Trophoblast cell (in vitro differentiated cells and primary cell): ENCODE results near the gene TDO2.

Experiments
- DNase-seq, 2 donors: peaks; one replicate each; pipeline ENCODE4 v3.0.0-alpha.2; 2016
- H2AFZ ChIP-seq: 2 replicates; pipeline ENCODE4 v1.6.1; 2013; ENCODE audit warnings: low read length, moderate library complexity, mild to moderate bottlenecking; ENCODE audit not compliant: insufficient read depth, poor library complexity
- H2AK5ac ChIP-seq: 2 replicates; pipeline ENCODE4 v1.6.1; 2013; ENCODE audit warnings: mild to moderate bottlenecking, low read length
- H2BK120ac ChIP-seq: 2 replicates; pipeline ENCODE4 v1.6.1; 2013; ENCODE audit warnings: low read length, mild to moderate bottlenecking, moderate library complexity; ENCODE audit not compliant: insufficient read depth, poor library complexity
- H2BK12ac ChIP-seq: 2 replicates; pipeline ENCODE4 v1.6.1; 2013; ENCODE audit warnings: mild to moderate bottlenecking, low read length, moderate library complexity
- H2BK5ac ChIP-seq: 2 replicates; pipeline ENCODE4 v1.6.1; 2013; ENCODE audit warnings: low read length, low read depth, moderate library complexity, mild to moderate bottlenecking; ENCODE audit not compliant: poor library complexity
- H3K14ac ChIP-seq: 2 replicates; pipeline ENCODE4 v1.6.1; 2013; ENCODE audit warnings: mild to moderate bottlenecking, low read length
- H3K18ac ChIP-seq: 2 replicates; pipeline ENCODE4 v1.6.1; 2013; ENCODE audit warnings: mild to moderate bottlenecking, low read length
- H3K23ac ChIP-seq: 2 replicates; pipeline ENCODE4 v1.6.1; 2013; ENCODE audit warnings: low read length
- H3K27ac ChIP-seq: 2 replicates; pipeline ENCODE4 v1.5.1; 2013; ENCODE audit warnings: low read depth, mild to moderate bottlenecking, inconsistent platforms, low read length, moderate library complexity
- H3K27me3 ChIP-seq: 2 replicates; pipeline ENCODE4 v1.6.1; 2013; ENCODE audit warnings: inconsistent platforms, mild to moderate bottlenecking, low read length, moderate library complexity; ENCODE audit not compliant: insufficient read depth
- H3K36me3 ChIP-seq, 2 experiments: 1 replicate in 1 of 2; 2 replicates in 1 of 2; pipeline ENCODE4 v1.6.1; 2013; ENCODE audit warnings: low read length in 2 of 2, mild to moderate bottlenecking in 2 of 2, moderate library complexity in 1 of 2; ENCODE audit not compliant: insufficient read depth in 2 of 2, control insufficient read depth in 1 of 2
- H3K4ac ChIP-seq: 2 replicates; pipeline ENCODE4 v1.6.1; 2013; ENCODE audit warnings: low read depth, mild to moderate bottlenecking, low read length, moderate library complexity
- H3K4me1 ChIP-seq, 2 experiments: 1 replicate in 1 of 2; 2 replicates in 1 of 2; pipeline ENCODE4 v1.6.1; 2013; ENCODE audit warnings: low read length in 2 of 2, mild to moderate bottlenecking in 2 of 2, moderate library complexity in 1 of 2; ENCODE audit not compliant: insufficient read depth in 2 of 2, control insufficient read depth in 1 of 2
- H3K4me2 ChIP-seq: 2 replicates; pipeline ENCODE4 v1.6.1; 2013; ENCODE audit warnings: inconsistent platforms, mild to moderate bottlenecking, low read length, moderate library complexity
- H3K4me3 ChIP-seq: 2 replicates; pipeline ENCODE4 v1.5.1; 2013; ENCODE audit warnings: mild to moderate bottlenecking, low read depth, low read length, inconsistent platforms
- H3K79me1 ChIP-seq: one replicate; pipeline ENCODE4 v1.6.1; 2013; ENCODE audit warnings: low read length
- H3K79me2 ChIP-seq: 2 replicates; pipeline ENCODE4 v1.6.1; 2013; ENCODE audit warnings: low read length, mild to moderate bottlenecking; ENCODE audit not compliant: control insufficient read depth, insufficient read depth, poor library complexity
- H3K9ac ChIP-seq: 2 replicates; pipeline ENCODE4 v1.6.1; 2013; ENCODE audit warnings: mild to moderate bottlenecking, low read length
- H3K9me3 ChIP-seq: 2 replicates; pipeline ENCODE4 v1.6.1; 2013; ENCODE audit warnings: low read depth, mild to moderate bottlenecking, control low read depth, inconsistent platforms, low read length; ENCODE audit not compliant: insufficient read depth
- H4K12ac ChIP-seq: 2 replicates; pipeline ENCODE4 v1.6.1; 2013; ENCODE audit warnings: low read depth, mild to moderate bottlenecking, low read length, moderate library complexity
- H4K8ac ChIP-seq: 2 replicates; pipeline ENCODE4 v1.6.1; 2013; ENCODE audit warnings: low read depth, mild to moderate bottlenecking, low read length, moderate library complexity
- H4K91ac ChIP-seq: one replicate; pipeline ENCODE4 v1.6.1; 2013; ENCODE audit warnings: low read depth, mild to moderate bottlenecking, low read length, moderate library complexity
- WGBS: extraction: QIAGEN DNeasy Blood & Tissue Kit; methylation state at CpG from one replicate; pipeline ENCODE4 v1.1.7; 2013; ENCODE audit warnings: missing lambda C conversion rate; ENCODE audit not compliant: insufficient read length, insufficient coverage; ENCODE audit errors: extremely low coverage; 5-methylcytosine and 5-hydroxymethylcytosine counted together

The TDO2 gene

GRCh38 chr4:155950461-155950860 is 47.0 kb downstream of the TDO2 start:
- H3K23ac ChIP-seq = no peak overlapping the region
- H2BK120ac ChIP-seq = no peak overlapping the region
- no peak overlapping the region for H3K4me2 ChIP-seq
- no peak overlapping the region for H3K4ac ChIP-seq
- no peaks in the 10 kb centered on the region for H3K4me1 ChIP-seq
- no peaks in the 10 kb centered on the region for H3K27me3 ChIP-seq
- no peak overlapping the region for H2BK12ac ChIP-seq
- H2AFZ ChIP-seq = no peak overlapping the region
- DNase-seq = no peak
- H3K79me2 ChIP-seq = peaks cover 7% of the 10 kb centered on the region
- no peak overlapping the region for H3K14ac ChIP-seq
- H4K8ac ChIP-seq = no peak overlapping the region
- H4K12ac ChIP-seq = no peak overlapping the region
- no peak overlapping the region for H3K9ac ChIP-seq
- H4K91ac ChIP-seq = no peak overlapping the region
- no peak overlapping the region for H2BK5ac ChIP-seq
- H3K4me3 ChIP-seq = no peak overlapping the region
- no peak overlapping the region for H2AK5ac ChIP-seq
- no peak overlapping the region for H3K18ac ChIP-seq
- no peaks in the 10 kb centered on the region for H3K9me3 ChIP-seq
- no CpG with 5 or more reads among the region's 6 CpGs for WGBS
- H3K27ac ChIP-seq = no peak overlapping the region
- H3K79me1 ChIP-seq = peaks cover 9% of the 10 kb centered on the region
- H3K36me3 ChIP-seq = no peaks in the 10 kb centered on the region

DNA sequence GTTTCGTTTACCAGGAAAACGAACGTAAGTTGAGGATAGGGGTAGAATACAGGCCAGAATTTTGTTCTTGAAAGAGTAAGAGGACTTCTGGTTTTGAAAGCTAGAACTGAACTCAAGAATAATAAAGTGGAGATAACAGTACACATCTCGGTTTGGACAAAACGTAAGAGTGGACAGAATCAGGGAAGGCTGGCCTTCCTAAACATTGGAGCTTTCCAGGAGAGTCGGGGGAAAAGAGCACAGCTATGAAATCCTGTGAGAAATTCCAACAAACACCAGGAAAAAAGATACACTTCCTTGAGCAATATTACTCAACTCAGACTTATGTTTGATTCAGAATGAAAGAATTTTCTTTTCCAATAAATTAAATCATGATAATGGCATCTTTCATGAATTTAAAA is 49.0 kb downstream of the TDO2 start:
- H3K4ac ChIP-seq = no peak overlapping the region
- H2BK12ac ChIP-seq = no peak overlapping the region
- H2BK120ac ChIP-seq = no peak overlapping the region
- peak in 1 of 2 donors; percentile 33 for DNase-seq
- no peak overlapping the region for H3K27ac ChIP-seq
- H3K36me3 ChIP-seq = no peaks in the 10 kb centered on the region
- H2AK5ac ChIP-seq = no peak overlapping the region
- no peak overlapping the region for H4K12ac ChIP-seq
- H4K91ac ChIP-seq = no peak overlapping the region
- no peak overlapping the region for H3K4me2 ChIP-seq
- H3K23ac ChIP-seq = no peak overlapping the region
- H3K79me1 ChIP-seq = peaks cover 9% of the 10 kb centered on the region
- H4K8ac ChIP-seq = no peak overlapping the region
- H3K27me3 ChIP-seq = no peaks in the 10 kb centered on the region
- no CpG with 5 or more reads among the region's 6 CpGs for WGBS
- no peaks in the 10 kb centered on the region for H3K4me1 ChIP-seq
- no peak overlapping the region for H2BK5ac ChIP-seq
- H3K9me3 ChIP-seq = no peaks in the 10 kb centered on the region
- no peak overlapping the region for H3K18ac ChIP-seq
- no peak overlapping the region for H3K9ac ChIP-seq
- H3K4me3 ChIP-seq = no peak overlapping the region
- H2AFZ ChIP-seq = no peak overlapping the region
- peaks cover 7% of the 10 kb centered on the region for H3K79me2 ChIP-seq
- no peak overlapping the region for H3K14ac ChIP-seq

DNA sequence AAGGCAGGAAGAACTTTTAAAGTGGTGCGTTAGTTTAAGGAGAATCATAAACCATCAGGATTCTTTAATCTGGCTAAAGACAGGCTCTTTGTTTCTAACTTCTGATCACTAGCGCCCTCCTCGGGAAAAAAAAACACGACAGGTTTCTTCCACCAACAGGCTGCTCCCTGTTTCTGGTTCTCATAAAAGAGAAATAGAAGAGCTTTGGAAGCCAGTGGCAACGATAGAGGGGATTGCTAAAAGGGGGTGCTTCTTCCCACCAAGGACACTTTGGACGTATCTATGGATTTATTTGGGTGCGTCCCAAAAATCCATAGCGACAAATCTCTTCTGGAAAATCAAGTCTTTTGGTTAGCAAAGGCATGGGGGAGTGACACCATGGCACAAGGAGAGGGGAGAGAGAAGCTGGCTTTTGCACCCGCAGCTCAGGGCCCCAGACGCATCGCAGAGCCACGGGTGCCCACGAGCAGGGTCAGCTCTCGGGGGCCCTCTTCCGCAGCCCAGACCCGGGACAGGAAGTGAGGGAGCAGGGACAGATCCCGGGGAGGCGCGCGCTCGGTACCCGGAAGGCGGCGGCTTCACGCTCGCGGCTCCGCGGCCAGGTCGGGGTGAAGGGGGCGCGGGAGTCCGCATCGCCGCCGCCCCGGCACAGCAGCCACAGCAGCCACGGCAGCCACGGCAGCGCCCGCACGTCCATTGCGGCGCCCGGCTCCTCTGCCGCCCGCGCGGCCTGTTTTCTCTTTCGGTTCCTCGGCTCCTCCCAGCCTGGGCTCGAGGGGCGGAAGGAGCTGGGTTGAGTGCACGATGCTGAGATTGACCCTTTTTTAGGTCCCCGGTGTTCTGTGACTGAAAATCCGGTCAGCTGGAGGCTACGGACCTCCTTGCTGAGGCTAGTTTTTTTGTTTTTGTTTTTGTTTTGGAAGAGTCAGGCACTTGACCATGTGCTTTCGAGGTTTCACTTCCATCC is 49.9 kb downstream of the TDO2 start, which contains the start of gene CTSO:
CTSO (minus strand) TSS at position 716 of the 967 bp plus-strand sequence; CDS start at position 697, 19 bp downstream.
- Histone ChIP-seq H3K27me3 (no peaks in the 10 kb centered on the region), H2BK5ac (peak within 1 kb of the TSS; percentile 95), H3K4me1 (no peaks in the 10 kb centered on the region), H2AFZ (peak within 1 kb of the TSS; percentile 100), H3K23ac (no peak within 1 kb of the TSS), H3K79me1 (peaks cover 9% of the 10 kb centered on the region), H3K79me2 (peaks cover 7% of the 10 kb centered on the region), H3K4me3 (peak within 1 kb of the TSS; percentile 86), H3K9me3 (no peaks in the 10 kb centered on the region), H3K4me2 (peak within 1 kb of the TSS; percentile 84), H2AK5ac (no peak within 1 kb of the TSS), H4K91ac (peak within 1 kb of the TSS; percentile 100), H4K8ac (peak within 1 kb of the TSS; percentile 100), H3K27ac (peak within 1 kb of the TSS; percentile 54), H3K18ac (peak within 1 kb of the TSS; percentile 99), H3K4ac (peak within 1 kb of the TSS; percentile 98), H3K9ac (peak within 1 kb of the TSS; percentile 92), H2BK120ac (peak within 1 kb of the TSS; percentile 98), H3K14ac (peak within 1 kb of the TSS; percentile 100), H4K12ac (peak within 1 kb of the TSS; percentile 100), H2BK12ac (peak within 1 kb of the TSS; percentile 52), H3K36me3 (no peaks in the 10 kb centered on the region)
- peak; percentile 58 to 84 for DNase-seq
- no CpG with 5 or more reads among the region's 58 CpGs for WGBS

DNA sequence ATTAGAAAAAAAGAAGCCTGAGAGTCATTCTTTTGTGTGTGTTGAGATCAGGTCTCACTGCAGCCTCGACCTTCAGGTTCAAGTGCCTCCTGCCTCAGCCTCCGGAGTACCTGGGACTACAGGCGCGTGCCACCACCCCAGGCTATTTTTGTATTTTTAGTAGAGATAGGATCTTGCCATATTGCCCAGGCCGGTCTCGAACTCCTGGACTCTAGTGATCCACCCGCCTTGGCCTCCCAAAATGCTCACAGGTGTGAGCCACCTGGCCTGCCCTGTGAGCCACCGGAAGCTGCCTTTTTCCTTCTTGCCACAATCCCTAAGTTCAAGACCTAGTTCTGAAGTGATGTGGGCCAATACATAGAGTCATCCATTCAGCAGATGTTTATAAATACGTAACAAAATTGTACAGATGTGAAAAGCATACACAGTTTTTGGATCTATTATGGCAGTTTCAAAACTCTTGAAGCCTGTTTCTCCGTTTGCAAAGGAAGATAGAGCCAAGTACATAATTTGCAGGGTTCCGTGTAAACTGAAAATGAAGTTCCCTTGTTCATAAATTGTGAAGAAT is 50.7 kb downstream of the TDO2 start:
- Histone ChIP-seq H3K4me3 (no peak overlapping the region), H2BK5ac (no peak overlapping the region), H4K91ac (peak overlapping the region; percentile 100), H3K9ac (no peak overlapping the region), H3K23ac (no peak overlapping the region), H3K9me3 (no peaks in the 10 kb centered on the region), H2BK12ac (no peak overlapping the region), H3K4ac (no peak overlapping the region), H3K14ac (peak overlapping the region; percentile 43), H3K18ac (no peak overlapping the region), H3K27me3 (no peaks in the 10 kb centered on the region), H3K4me2 (peak overlapping the region; percentile 84), H3K36me3 (no peaks in the 10 kb centered on the region), H2BK120ac (no peak overlapping the region), H3K79me2 (peaks cover 7% of the 10 kb centered on the region), H2AFZ (peak overlapping the region; percentile 47), H4K8ac (peak overlapping the region; percentile 100), H2AK5ac (no peak overlapping the region), H3K27ac (no peak overlapping the region), H3K4me1 (no peaks in the 10 kb centered on the region), H4K12ac (peak overlapping the region; percentile 63), H3K79me1 (peaks cover 9% of the 10 kb centered on the region)
- WGBS = no CpG with 5 or more reads among the region's 11 CpGs
- no peak for DNase-seq
